ENCODE results near the gene CPLANE2. TPM values are rescaled to one million over a fixed set of nuclear protein-coding genes. Genes with fewer than 3 reads are reported as not detected.

Gene CPLANE2
- total and polyA plus RNA-seq, 7 donors, result 2.5 to 7.4 (median 3.7) TPM

DNA sequence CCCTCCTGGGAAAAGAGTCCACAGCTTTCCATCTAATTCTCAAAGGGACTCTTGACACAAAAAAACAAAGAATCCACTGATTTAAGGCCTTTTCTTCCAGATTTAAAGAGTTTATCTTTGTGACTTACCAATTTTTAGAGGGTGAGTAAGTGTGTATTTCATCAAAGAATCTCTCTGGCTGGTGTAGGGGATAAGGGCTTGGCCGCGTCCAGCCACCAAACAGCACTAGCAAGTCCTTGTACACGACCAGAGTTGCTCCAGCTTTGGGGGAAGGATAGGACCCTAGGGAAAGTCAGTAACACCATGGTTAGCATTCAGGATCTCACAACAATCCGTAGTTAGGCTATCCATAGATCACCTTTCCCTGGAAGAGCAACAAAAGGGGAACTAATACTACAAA is 19.5 kb upstream of the CPLANE2 start:
- intact Hi-C loops (cut with DNase I), result no loop called here
- no peak overlapping the region for H3K4me3 ChIP-seq
- no peak for DNase-seq
- no peak for TF ChIP-seq CTCF (IDR thresholded peaks at IDR 0.05)
- no peak for TF ChIP-seq EP300 (IDR thresholded peaks at IDR 0.05)
- TF ChIP-seq POLR2AphosphoS5 (IDR thresholded peaks at IDR 0.05), result no peak
- no peak for TF ChIP-seq POLR2A (IDR thresholded peaks at IDR 0.05)
- WGBS, 2 donors, result 92 to 93% methylated on average over 4 of the region's 4 CpGs
- H3K36me3 ChIP-seq, result peaks cover 0 to 47% (median 13%) of the 10 kb centered on the region in 4 donors
- peaks cover 0 to 13% (median 5%) of the 10 kb centered on the region in 4 donors for H3K4me1 ChIP-seq
- no peak overlapping the region for H3K27ac ChIP-seq
- no peaks in the 10 kb centered on the region for H3K27me3 ChIP-seq
- H3K9me3 ChIP-seq, result no peaks in the 10 kb centered on the region

DNA sequence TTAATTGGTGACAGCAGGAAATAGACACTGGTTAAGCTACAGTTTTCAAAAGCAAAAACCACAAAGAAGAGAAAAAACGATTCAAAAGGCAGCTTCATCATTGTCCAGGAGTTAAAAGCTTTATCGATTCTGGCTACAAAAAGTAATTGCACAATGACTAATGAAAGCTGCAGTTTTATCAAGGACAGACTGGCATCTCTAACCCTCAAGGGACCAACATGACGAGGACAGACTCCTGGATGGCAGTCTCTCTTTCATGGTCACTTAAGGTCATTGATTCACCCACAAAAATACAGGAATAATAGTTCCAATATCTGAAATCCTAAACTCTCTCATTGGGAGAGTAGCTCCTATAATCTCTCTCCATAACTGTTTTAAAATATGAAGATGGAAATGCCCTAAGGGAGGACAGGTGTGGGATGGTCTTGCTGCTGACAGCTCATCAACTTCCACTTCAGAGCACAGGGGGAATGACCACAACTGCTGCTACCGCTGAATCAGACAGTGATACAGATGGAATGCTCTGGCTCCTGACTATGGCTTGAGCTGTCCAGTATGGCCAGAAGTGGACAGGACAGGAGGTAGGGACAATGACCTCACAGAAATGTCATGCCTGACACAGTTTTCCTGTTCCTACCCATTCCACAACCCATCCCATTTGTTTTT is 17.4 kb upstream of the CPLANE2 start:
- WGBS, 2 donors, result 86 to 88% methylated on average over 4 of the region's 4 CpGs
- H3K27me3 ChIP-seq, result no peaks in the 10 kb centered on the region
- TF ChIP-seq CTCF (IDR thresholded peaks at IDR 0.05) (no peak), POLR2AphosphoS5 (IDR thresholded peaks at IDR 0.05) (no peak), POLR2A (IDR thresholded peaks at IDR 0.05) (no peak), EP300 (IDR thresholded peaks at IDR 0.05) (no peak)
- no peaks in the 10 kb centered on the region for H3K9me3 ChIP-seq
- no peak for DNase-seq
- peak overlapping the region in 1 of 4 donors; percentile 6 for H3K27ac ChIP-seq
- intact Hi-C loops (cut with DNase I), result no loop called here
- peaks cover 0 to 60% (median 13%) of the 10 kb centered on the region in 4 donors for H3K36me3 ChIP-seq
- H3K4me1 ChIP-seq, result peaks cover 0 to 17% (median 16%) of the 10 kb centered on the region in 4 donors
- H3K4me3 ChIP-seq, result no peak overlapping the region

- Histone ChIP-seq H3K9me3 (no peaks in the 10 kb centered on the region), H3K27ac (no peak overlapping the region), H3K27me3 (no peaks in the 10 kb centered on the region), H3K36me3 (peaks cover 0 to 60% (median 13%) of the 10 kb centered on the region in 4 donors), H3K4me1 (peaks cover 0 to 27% (median 26%) of the 10 kb centered on the region in 4 donors), H3K4me3 (no peak overlapping the region)
- DNase-seq, result no peak
- WGBS, 2 donors, result 67 to 87% methylated on average over 5 of the region's 5 CpGs
- TF ChIP-seq CTCF (IDR thresholded peaks at IDR 0.05) (no peak), POLR2A (IDR thresholded peaks at IDR 0.05) (no peak), POLR2AphosphoS5 (IDR thresholded peaks at IDR 0.05) (no peak), EP300 (IDR thresholded peaks at IDR 0.05) (no peak)
- intact Hi-C loops (cut with DNase I), result no loop called here
Measured at GRCh38 chr1:16253332-16253922, 16.4 kb upstream of the CPLANE2 start.

DNA sequence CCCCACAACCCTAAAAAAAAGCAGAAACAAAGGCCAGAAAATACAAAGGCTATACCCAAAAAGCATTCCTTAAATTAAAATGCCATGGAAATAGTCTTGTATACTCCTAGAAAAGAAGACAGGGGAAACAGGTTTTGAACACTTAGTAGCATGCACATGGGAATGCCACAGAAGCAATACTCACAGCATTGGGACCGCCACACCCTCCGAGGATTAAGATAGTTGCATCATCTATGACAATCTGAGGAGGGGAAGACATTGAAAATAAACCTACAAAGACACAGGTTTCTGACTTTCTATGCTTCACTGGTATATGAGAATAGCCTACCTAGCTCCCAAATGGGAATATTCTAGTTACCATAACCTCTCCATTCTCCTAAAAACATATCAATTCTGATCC is 15.9 kb upstream of the CPLANE2 start:
- TF ChIP-seq POLR2A (IDR thresholded peaks at IDR 0.05), result no peak
- TF ChIP-seq CTCF (IDR thresholded peaks at IDR 0.05), result no peak
- TF ChIP-seq EP300 (IDR thresholded peaks at IDR 0.05), result no peak
- no peak for TF ChIP-seq POLR2AphosphoS5 (IDR thresholded peaks at IDR 0.05)
- Histone ChIP-seq H3K4me1 (peaks cover 0 to 32% (median 31%) of the 10 kb centered on the region in 4 donors), H3K36me3 (peaks cover 0 to 60% (median 13%) of the 10 kb centered on the region in 4 donors), H3K27ac (no peak overlapping the region), H3K4me3 (no peak overlapping the region), H3K9me3 (no peaks in the 10 kb centered on the region), H3K27me3 (no peaks in the 10 kb centered on the region)
- DNase-seq, result no peak
- WGBS, 2 donors, result 86 to 93% methylated on average over 2 of the region's 2 CpGs
- intact Hi-C loops (cut with DNase I), result no loop called here

Data from sigmoid colon (tissue), 7 donors.